ENCODE measurements around the gene OR13F1. TPM values are rescaled to one million over a fixed set of nuclear protein-coding genes. Genes with fewer than 3 reads are reported as not detected.

Gene OR13F1
- total and polyA plus RNA-seq, 4 experiments from 2014 or later, result not detected

GRCh38 chr9:104553261-104553660, 49.2 kb downstream of the OR13F1 start:
- Histone ChIP-seq H3K4me1 (ENCODE audit: insufficient read depth, low read length) (no peaks in the 10 kb centered on the region), H3K36me3 (ENCODE audit: insufficient read depth, low read length) (no peaks in the 10 kb centered on the region), H3K27me3 (ENCODE audit: insufficient read depth, low read length) (no peaks in the 10 kb centered on the region), H3K9me3 (ENCODE audit: control insufficient read depth in 1 of 2, low read length in 2 of 2) (no peaks in the 10 kb centered on the region), H3K27ac (ENCODE audit: low read depth, low read length) (no peak overlapping the region), H3K4me3 (ENCODE audit: low read length in 2 of 2) (no peak overlapping the region)
- Mint-ChIP-seq H3K9me3 (peaks cover 0 to 14% (median 5%) of the 10 kb centered on the region in 8 donors), H3K36me3 (no peaks in the 10 kb centered on the region), H3K4me3 (no peak overlapping the region), H3K27me3 (peaks cover 0 to 3% of the 10 kb centered on the region in 2 donors), H3K4me1 (no peaks in the 10 kb centered on the region), H3K27ac (no peak overlapping the region)
- ChIA-PET CTCF (ENCODE audit: partially characterized antibody) (no interaction called here), POLR2A (ENCODE audit: partially characterized antibody) (no interaction called here)
- intact Hi-C loops (cut with micrococcal nuclease), result no loop called here
- DNase-seq, result no peak

Other genes with a start within 250 kb of the OR13F1 start
- not detected for gene OR13C4, start 22.9 kb downstream of the OR13F1 start, total RNA-seq
- not detected for gene OR13C4, start 22.9 kb downstream of the OR13F1 start, polyA plus RNA-seq
- gene OR13C3, start 32.6 kb downstream of the OR13F1 start, total RNA-seq, result not detected
- not detected for gene OR13C3, start 32.6 kb downstream of the OR13F1 start, polyA plus RNA-seq
- gene OR13C8, start 64.9 kb downstream of the OR13F1 start, total RNA-seq, result not detected
- not detected for gene OR13C8, start 64.9 kb downstream of the OR13F1 start, polyA plus RNA-seq
- gene OR13C5, start 95.2 kb downstream of the OR13F1 start, total RNA-seq, result not detected
- not detected for gene OR13C5, start 95.2 kb downstream of the OR13F1 start, polyA plus RNA-seq
- gene OR13C2, start 101.4 kb downstream of the OR13F1 start, total RNA-seq, result not detected
- gene OR13C2, start 101.4 kb downstream of the OR13F1 start, polyA plus RNA-seq, result not detected
- not detected for gene OR13C9, start 113.9 kb downstream of the OR13F1 start, total RNA-seq
- gene OR13C9, start 113.9 kb downstream of the OR13F1 start, polyA plus RNA-seq, result not detected
- not detected for gene OR13D1, start 190.3 kb downstream of the OR13F1 start, total RNA-seq
- not detected for gene OR13D1, start 190.3 kb downstream of the OR13F1 start, polyA plus RNA-seq
- gene NIPSNAP3A, start 243.4 kb downstream of the OR13F1 start, total RNA-seq, result 10 to 100 TPM; 11.3 to 13.6 TPM
- 10 to 100 TPM; 19.9 to 28.8 TPM for gene NIPSNAP3A, start 243.4 kb downstream of the OR13F1 start, polyA plus RNA-seq

All from CD4-positive, alpha-beta memory T cell (primary cell).